GM21390 (cell line): Measurements from ENCODE around the gene MCM5.

Source experiments
- ATAC-seq: cut with Tn5 transposase; IDR thresholded peaks from one replicate; pipeline ENCODE4 v1.9.1; 2021; ENCODE audit not compliant: unreplicated experiment

MCM5 gene

DNA sequence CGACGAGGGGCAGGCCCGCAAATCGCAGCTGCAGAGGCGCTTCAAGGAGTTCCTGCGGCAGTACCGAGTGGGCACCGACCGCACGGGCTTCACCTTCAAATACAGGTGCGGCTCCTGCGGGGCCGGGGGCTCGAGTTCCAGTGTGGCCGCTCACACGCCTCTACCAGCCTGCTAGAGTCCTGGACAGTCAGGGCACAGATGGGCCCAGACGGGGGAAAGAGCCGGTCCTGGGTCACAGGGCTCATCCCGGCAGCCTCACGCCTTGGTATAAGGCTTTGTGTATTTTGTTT is 506 bp downstream of the MCM5 start:
- no peak for ATAC-seq

DNA sequence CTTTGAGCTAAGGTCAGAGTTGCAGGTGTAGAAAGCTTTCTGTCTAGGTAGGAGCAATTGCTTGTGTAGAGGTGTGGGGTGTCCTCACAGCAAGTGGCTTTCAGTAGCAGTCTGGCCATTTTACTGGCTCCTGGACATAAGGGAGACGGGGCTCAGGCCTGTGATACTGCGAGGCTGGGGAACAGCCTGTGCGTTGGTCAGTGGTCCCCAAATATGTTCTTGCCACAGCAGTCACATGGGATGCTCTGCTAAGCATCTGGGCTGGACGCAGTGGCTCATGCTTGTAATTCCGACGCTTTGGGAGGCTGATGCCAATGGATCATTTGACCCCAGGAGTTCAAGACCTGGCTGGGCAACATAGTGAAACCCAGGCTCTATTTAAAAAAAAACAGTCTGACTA is 1.9 kb downstream of the MCM5 start:
- no peak for ATAC-seq

DNA sequence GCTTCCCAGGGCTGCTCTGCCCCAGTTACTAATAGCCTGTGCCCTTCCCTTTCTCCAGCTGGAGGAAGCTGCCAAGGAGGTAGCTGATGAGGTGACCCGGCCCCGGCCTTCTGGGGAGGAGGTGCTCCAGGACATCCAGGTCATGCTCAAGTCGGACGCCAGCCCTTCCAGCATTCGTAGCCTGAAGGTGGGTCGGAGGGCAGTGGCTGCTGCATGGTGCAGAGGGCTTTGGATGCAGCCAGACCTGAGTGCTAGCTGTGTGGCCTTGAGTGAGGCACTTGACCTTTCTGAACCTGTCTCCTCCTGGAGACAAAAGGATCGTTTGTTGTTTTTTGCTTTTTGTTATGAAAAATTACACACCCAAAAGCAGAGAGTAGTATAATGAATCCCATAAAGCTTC is 3.4 kb downstream of the MCM5 start:
- no peak for ATAC-seq

DNA sequence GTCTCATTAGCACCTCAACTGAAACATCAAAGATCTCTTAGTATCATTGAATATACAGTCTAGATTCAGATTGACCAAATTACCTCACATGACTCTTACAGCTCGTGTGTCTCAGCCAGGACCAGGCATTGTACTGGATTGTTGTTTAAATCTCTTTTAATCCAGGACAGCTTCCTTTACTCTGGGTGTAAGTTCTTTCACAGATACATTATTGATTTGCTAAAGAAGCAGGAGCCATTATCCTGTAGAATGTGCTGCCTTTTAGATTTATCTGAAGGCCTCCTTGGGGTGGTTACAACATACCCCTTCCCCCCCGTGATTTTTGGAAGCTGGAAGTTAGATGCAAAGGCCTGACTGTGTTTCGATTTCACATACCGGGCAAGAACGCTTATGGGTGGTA is 4.2 kb downstream of the MCM5 start:
- no peak for ATAC-seq

DNA sequence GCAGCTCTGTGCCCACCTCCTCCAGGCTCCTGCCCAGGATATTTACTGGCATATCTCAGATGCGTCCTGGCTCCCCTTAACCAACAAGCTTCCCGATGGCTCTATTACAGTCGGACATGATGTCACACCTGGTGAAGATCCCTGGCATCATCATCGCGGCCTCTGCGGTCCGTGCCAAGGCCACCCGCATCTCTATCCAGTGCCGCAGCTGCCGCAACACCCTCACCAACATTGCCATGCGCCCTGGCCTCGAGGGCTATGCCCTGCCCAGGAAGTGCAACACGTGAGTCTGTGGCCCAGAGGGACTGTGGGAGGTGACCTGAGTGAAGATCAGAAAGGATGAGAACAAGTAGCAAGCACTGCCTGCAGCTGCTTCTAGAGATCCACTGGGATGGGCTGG is 6.5 kb downstream of the MCM5 start:
- no peak for ATAC-seq

DNA sequence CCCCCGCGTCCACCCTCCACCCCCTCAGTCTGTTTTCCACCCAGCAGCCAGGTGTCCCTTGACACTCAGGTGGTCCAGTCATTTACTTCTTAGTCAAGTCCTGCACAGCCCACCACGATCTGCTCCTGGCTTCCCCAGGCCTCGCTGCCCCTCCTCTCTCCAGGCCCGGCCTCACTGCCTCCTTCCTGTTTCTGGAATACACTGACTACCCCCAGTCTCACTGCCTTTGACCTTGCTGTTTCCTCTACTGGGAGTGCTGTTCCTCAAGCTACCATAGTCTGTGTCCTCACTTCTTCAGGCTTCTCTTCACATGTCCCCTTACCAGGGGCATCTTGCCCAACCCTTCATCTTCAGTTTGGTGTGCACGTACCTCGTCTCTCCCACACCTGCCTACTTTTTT is 7.4 kb downstream of the MCM5 start:
- ATAC-seq: no peak

DNA sequence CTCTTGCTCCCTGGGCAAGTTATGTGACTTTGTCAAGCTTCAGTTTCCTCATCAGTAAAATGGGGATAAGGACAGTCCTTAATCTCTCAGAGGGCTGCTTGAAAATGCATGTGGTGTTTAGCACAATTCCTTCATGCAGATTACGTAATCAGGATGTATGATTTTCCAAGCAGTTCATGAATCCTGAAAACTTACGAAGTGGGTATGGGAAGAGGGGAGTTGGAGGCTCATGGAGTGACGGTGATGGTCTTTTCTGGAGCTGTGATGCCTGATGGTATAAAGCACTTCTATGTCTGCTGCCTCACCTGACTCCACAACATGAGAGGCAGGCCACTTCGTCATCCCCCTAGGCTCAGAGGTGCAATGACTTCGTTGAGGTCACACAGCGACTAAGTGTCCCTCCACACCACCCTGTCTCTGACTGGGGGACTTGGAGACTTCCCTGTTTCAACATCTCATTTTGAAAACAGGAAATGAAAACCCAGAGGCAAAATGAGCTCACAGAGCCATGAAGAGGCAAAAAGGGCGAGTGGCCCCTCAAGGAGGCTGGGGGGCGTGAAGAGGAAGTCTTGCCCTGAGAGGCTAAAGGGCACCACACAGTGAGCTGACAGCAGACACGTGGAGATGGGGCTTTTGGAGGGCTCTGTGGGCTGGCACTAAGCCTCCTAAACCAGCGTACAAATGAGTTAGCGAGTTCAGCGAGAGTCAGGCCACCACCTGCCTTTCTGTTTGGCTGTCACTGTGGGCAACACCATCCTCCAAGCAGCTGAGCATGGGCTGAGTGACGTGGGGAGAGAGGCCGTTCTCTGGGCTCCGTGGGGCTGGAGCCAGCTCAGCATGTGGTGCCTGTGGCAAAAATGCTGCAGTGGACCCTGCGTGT is 10.1 kb downstream of the MCM5 start:
- peak; percentile 71 for ATAC-seq

DNA sequence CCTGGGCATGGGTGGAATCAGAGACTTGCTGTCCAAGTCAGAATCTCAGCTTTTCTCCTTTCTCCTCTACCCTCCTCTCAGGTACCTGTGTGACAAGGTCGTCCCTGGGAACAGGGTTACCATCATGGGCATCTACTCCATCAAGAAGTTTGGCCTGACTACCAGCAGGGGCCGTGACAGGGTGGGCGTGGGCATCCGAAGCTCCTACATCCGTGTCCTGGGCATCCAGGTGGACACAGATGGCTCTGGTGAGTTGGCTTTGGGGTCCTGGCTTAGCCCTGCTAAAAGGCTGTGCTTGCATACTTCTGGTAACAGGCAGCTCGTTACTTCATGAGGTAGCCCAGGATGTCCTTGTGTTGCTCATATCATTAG is 10.7 kb downstream of the MCM5 start:
- no peak for ATAC-seq

DNA sequence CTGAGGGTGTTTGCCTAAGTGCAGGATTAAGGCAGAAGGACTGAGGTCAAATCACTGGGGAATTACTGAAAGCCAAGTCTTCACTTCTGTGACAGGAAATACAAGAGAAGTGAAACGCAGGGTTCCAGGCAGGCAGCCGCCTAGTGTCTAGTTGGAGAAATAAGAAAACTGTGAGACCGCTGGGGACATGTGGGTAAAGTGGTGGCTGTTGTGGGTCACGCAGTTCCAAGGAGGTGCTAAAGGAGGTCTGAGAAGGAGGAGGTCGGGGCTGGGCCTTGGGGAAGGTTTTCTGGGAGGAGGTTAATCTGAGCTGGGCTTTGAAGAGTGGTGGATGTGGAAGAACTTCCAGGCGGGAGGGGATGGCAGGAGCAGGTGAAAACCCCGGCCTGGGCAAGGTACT is 11.2 kb downstream of the MCM5 start:
- ATAC-seq: no peak

DNA sequence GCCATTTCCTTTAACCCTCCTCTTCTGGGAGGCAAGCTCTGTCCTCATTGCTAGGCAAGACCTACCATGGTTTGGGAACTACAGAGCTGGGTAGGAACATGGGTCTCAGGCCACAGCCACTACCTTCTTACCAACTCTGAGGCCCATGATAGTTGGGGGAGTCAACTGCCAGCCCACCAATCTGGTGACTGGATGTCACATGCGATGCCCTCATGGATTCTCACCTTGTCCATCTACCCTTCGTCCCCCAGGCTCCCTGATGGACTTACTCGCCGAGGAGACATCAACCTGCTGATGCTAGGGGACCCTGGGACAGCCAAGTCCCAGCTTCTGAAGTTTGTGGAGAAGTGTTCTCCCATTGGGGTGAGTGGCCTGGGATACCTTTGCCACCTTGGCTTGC is 13.7 kb downstream of the MCM5 start:
- no peak for ATAC-seq

DNA sequence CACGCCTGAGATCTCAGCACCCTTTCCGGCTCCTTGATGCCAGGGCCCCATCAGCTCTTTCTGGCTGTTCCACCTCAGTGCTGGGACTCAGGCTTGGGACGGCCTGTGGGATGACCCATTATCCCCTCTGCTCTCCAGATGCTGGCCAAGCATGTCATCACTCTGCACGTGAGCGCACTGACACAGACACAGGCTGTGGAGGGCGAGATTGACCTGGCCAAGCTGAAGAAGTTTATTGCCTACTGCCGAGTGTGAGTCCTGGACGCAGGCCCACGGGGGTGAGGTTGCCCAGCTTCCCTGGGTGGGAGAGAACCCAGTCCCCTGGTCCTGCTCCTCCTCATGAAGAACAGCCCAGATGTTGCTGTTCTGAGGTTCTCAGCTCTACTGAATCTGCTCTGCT is 17.7 kb downstream of the MCM5 start:
- no peak for ATAC-seq

DNA sequence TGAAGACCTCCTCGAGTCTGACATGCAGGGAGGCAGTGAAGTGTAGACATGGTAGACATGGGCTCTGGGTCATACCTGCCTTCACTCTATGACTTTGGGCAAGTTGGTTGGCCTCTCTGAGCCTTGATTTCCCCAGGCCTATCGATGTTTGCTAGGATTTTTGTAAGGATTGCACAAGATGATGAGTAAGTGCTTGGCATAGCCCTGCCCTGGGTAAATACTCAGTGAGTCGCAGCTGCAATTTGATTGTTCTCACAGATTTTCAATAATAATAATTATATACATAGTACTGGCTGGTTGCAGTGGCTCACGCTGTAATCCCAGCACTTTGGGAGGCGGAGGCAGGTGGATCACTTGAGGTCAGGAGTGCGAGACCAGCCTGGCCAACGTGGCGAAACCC is 18.1 kb downstream of the MCM5 start:
- no peak for ATAC-seq

DNA sequence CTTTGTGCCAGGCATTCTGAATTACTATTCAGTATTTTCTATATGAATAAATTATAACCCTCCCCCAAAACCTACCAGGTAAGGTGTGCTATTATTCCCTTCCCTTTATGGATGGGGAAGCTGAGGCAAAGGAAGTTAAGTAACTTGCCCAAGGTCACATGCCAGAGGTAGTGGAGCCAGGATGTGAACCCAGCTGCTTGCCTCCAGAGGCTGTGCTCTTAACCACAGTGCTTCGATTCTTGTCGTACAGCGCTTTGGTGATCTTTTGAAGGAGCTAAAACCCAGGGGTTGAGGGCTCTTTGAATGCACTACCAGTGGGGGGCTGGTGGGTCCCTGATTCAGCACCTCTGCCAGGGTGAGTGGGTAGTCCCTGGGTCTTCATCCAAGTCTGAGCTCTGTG is 18.8 kb downstream of the MCM5 start:
- ATAC-seq: no peak

DNA sequence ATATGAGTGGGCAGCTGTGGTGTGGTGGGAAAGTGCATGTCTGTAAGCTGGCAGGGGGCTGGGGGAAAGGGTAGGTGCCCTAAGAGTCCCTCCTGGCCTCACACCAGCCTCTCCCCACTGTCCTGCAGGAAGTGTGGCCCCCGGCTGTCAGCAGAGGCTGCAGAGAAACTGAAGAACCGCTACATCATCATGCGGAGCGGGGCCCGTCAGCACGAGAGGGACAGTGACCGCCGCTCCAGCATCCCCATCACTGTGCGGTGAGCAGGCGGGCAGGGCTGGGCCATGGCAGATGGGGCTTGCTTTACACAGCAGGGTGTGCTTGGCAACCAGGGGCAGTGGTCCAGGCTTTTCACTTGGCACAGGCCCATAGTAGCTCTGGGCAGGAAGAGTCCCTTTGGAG is 19.8 kb downstream of the MCM5 start:
- ATAC-seq: no peak

DNA sequence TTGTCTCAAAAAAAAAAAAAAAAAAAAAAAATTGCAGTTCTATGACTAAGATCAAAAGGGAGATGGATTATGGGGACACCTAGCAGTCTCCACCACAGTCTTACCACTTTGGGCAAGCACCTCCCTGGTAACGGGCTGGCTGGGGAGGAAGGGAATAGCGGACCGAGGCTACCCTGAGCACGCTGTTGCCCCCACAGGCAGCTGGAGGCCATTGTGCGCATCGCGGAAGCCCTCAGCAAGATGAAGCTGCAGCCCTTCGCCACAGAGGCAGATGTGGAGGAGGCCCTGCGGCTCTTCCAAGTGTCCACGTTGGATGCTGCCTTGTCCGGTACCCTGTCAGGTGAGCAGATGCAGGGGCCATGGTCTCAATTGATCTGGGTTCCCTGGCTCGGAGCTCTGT is 21.2 kb downstream of the MCM5 start:
- ATAC-seq: no peak

DNA sequence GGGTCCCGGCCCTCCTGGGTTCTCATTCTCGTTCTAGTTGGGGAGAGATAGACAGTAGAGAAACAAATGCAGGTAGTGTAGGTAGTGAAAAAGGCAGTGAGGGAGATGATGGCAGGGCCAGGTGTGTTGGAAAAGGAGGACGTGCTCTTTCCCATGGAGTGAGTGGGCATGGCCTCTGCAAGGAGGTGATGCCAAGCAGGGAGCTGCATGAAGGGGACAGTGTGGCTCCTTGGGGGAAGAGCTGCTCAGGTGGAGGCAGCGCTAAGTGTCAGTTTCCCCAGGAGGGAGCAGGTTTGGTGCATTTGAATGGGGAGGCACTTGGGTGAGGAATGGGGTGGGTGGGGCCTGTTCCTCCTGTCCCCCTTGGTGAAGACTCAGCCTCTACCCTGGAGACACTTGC is 22.2 kb downstream of the MCM5 start:
- ATAC-seq: no peak

DNA sequence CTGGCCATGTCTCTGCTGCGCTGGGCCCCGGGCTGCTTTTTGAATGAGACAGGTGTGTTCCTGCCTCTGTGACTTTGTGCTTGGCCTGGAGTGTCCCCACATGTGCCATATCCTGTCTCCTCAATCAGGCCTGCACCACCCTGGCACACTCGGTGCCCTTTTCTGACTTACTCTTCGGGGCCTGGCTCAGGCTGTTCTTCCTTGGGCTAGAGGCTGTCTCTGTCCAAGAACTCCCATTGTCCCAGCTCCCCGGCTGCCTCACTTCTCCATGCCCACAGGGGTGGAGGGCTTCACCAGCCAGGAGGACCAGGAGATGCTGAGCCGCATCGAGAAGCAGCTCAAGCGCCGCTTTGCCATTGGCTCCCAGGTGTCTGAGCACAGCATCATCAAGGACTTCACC is 23.0 kb downstream of the MCM5 start:
- no peak for ATAC-seq

DNA sequence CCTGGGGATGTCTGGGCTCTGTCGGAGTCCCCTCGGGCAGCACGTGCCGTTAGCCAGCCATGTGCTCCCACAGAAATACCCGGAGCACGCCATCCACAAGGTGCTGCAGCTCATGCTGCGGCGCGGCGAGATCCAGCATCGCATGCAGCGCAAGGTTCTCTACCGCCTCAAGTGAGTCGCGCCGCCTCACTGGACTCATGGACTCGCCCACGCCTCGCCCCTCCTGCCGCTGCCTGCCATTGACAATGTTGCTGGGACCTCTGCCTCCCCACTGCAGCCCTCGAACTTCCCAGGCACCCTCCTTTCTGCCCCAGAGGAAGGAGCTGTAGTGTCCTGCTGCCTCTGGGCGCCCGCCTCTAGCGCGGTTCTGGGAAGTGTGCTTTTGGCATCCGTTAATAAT is 24.1 kb downstream of the MCM5 start:
- no peak for ATAC-seq

DNA sequence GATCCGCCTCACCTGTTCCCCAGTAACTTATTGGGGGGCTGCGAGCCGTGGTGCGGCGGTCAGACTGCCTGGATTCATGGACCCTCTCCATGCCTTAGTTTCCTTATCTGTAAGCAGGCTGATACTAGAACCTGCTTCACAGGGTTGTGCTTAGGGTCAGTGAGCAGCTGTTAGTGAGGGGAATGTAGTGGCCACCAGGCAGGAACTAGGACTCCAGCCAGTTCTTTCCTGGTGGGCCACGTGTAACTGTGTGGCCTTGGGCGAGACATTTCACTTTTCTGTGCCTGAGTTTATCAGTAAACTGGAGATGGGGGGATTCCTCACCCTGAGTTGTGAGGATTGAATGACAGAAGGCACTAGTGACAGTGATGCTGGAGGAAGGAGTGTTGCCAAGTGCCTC is 24.8 kb downstream of the MCM5 start:
- no peak for ATAC-seq

DNA sequence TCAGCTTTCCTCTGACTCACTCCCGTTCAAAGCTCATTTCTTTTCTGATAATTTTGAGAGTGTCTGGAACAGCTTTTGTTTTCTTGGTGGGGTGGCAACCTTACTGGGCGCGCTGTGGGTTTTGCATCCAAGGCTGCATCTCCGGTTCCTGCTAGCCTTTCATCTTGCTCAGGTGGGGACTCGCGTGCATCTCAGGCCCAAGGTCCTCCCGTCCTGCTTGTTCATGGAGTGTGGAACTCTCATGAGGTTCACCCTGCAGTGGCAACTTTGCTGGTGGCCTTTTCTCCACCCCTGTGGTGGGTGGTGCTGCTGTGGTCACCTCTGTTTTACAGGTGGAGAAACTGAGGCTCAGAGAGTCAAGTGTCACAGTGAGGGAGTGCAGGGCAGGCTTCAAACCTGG is 25.6 kb downstream of the MCM5 start:
- no peak for ATAC-seq

DNA sequence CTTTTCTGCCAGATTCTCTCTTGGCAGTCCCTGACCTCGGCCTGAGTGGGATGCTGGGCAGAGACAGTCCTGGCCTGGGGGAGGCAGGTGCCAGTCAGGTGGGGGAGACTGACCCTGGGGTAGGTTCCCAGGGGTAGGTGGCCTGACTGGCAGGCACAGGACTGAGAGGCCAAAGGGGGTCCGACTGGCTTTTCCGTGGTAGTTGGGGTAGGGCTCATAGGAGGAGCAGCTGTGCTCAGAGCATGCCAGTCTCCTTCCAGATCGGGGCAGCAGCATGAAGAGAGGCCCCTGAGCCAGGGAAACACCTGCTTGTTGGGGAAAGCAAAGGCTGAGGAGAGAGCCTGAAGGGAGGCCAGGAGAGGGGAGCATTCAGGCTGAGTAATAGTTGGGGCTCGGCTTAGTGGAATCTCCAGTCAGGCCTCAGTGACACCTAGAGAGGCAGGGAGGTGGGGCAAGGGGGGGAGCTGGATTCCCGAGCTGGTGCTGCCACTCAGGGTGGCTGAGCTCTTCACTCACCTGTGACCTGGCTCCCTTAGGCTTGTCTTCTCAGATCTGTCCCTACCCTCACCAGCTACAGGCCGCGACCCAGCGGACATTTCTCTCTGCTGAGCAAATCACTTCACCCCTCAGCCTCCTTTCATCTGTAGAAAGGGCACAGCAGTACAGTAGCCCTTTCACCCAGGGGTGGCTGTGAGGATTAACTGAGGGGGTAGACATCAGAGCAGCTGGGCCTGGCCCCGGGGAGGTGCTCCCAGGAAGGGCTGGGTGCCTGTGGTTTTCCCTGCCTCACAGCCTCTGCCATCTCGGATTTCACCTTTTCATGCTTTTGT is 26.2 kb downstream of the MCM5 start:
- ATAC-seq: no peak

DNA sequence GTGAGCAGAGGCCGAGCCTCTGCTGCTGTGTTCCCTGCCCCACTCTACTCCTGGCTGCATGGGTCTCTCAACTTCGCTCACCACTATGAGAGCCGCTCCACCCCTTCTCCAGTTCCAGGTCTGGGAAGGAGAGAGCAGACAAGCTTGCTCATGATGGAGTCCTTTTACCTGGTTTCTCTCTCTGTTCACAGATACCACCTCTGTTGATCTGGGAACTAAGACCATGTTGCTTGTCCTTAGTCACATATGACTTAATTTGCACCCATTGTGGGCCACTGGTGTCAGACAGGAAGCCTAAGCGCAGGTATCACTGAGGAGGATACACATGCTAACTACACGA is 26.8 kb downstream of the MCM5 start:
- no peak for ATAC-seq

DNA sequence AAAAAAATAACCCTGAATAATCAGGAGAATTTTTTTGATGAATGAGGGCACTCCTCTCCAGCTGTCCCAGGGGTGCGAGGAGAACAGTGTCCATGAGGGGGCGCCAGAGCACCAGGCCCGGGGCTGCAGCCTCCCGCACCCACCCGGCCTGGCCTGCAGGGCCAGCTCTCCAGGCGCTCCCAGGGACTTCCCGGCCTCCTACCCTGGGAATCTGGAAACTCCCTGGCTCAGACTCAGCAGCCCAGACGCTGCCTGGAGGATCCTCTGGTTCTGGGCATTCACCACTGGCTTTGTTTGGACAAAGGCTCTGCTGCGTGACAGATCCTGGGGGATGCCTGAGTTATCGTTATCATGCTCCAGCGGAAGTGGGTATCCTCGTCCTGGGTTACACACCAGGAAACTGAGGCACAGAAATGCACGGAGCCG is 31.0 kb downstream of the MCM5 start:
- ATAC-seq: no peak
